ENCODE measurements around the gene USP6NL.

The USP6NL gene

GRCh38 chr10:11573497-11573896 lies 38.0 kb downstream of the USP6NL start:
- H2BK5ac ChIP-seq (ENCODE audit: low read length) = no peak overlapping the region
- peaks cover 0 to 2% of the 10 kb centered on the region in 2 donors for H3K4me1 ChIP-seq (ENCODE audit: control insufficient read depth in 2 of 2, insufficient read depth in 1 of 2, low read depth in 1 of 2, low read length in 2 of 2)
- WGBS, 2 donors (ENCODE audit: extremely low coverage in 2 of 2, insufficient read length in 2 of 2, insufficient replicate concordance in 1 of 2) = no CpG with 5 or more reads among the region's 3 CpGs
- H3K4me2 ChIP-seq (ENCODE audit: insufficient read depth, low read length, poor library complexity, severe bottlenecking) = no peak overlapping the region
- DNase-seq (ENCODE audit: low spot score) = peak; percentile 23
- peaks cover 0 to 2% of the 10 kb centered on the region in 2 donors for H3K36me3 ChIP-seq (replicated peaks in 1 of 2; ENCODE audit: control insufficient read depth in 2 of 2, insufficient read depth in 2 of 2, low read length in 2 of 2)
- peaks cover 1% of the 10 kb centered on the region for H3K79me1 ChIP-seq (ENCODE audit: low read depth, low read length)
- H3K18ac ChIP-seq (ENCODE audit: low read length) = no peak overlapping the region
- no peak overlapping the region for H2BK15ac ChIP-seq (ENCODE audit: low read length)
- no peak overlapping the region for H4K8ac ChIP-seq (ENCODE audit: low read depth, low read length)
- H2BK120ac ChIP-seq (ENCODE audit: low read depth, low read length) = no peak overlapping the region
- H3K14ac ChIP-seq (ENCODE audit: low read length) = no peak overlapping the region
- H2AK5ac ChIP-seq (ENCODE audit: low read depth, low read length) = no peak overlapping the region
- no peak overlapping the region for H4K91ac ChIP-seq (ENCODE audit: low read depth, low read length, poor library complexity)
- no peak overlapping the region for H3K4me3 ChIP-seq (ENCODE audit: low read length in 2 of 2)
- H3K23ac ChIP-seq (ENCODE audit: low read depth, low read length, poor library complexity) = no peak overlapping the region
- no peak overlapping the region for H2BK12ac ChIP-seq (ENCODE audit: low read length)
- no peak overlapping the region for H3K4ac ChIP-seq (ENCODE audit: low read length)
- H3K9ac ChIP-seq (ENCODE audit: low read depth, low read length, poor library complexity) = no peak overlapping the region
- H3K27me3 ChIP-seq (ENCODE audit: control insufficient read depth in 3 of 3, insufficient read depth in 3 of 3, low read depth in 1 of 3, low read length in 3 of 3) = no peaks in the 10 kb centered on the region
- peaks cover 0 to 3% of the 10 kb centered on the region in 2 donors for H3K9me3 ChIP-seq (replicated peaks in 1 of 2; ENCODE audit: control insufficient read depth in 2 of 2, insufficient read depth in 1 of 2, low read depth in 1 of 2, low read length in 2 of 2)
- H3K27ac ChIP-seq (replicated peaks; ENCODE audit: low read length) = peak overlapping the region; percentile 48
- no peak overlapping the region for H2AFZ ChIP-seq (ENCODE audit: low read length)

- H3K27ac ChIP-seq (replicated peaks; ENCODE audit: low read length) = no peak overlapping the region
- H3K4ac ChIP-seq (ENCODE audit: low read length) = no peak overlapping the region
- H2BK120ac ChIP-seq (ENCODE audit: low read depth, low read length) = no peak overlapping the region
- H4K8ac ChIP-seq (ENCODE audit: low read depth, low read length) = no peak overlapping the region
- no peak overlapping the region for H3K4me3 ChIP-seq (ENCODE audit: low read length in 2 of 2)
- no peak overlapping the region for H2AK5ac ChIP-seq (ENCODE audit: low read depth, low read length)
- H4K91ac ChIP-seq (ENCODE audit: low read depth, low read length, poor library complexity) = no peak overlapping the region
- no peak overlapping the region for H2AFZ ChIP-seq (ENCODE audit: low read length)
- no CpG with 5 or more reads among the region's 5 CpGs for WGBS, 2 donors (ENCODE audit: extremely low coverage in 2 of 2, insufficient read length in 2 of 2, insufficient replicate concordance in 1 of 2)
- no peak overlapping the region for H2BK15ac ChIP-seq (ENCODE audit: low read length)
- H3K18ac ChIP-seq (ENCODE audit: low read length) = no peak overlapping the region
- no peak overlapping the region for H2BK5ac ChIP-seq (ENCODE audit: low read length)
- H3K9me3 ChIP-seq (replicated peaks in 1 of 2; ENCODE audit: control insufficient read depth in 2 of 2, insufficient read depth in 1 of 2, low read depth in 1 of 2, low read length in 2 of 2) = no peaks in the 10 kb centered on the region
- no peak overlapping the region for H3K14ac ChIP-seq (ENCODE audit: low read length)
- peaks cover 2% of the 10 kb centered on the region for H3K79me1 ChIP-seq (ENCODE audit: low read depth, low read length)
- H3K4me2 ChIP-seq (ENCODE audit: insufficient read depth, low read length, poor library complexity, severe bottlenecking) = no peak overlapping the region
- peaks cover 0 to 2% of the 10 kb centered on the region in 2 donors for H3K4me1 ChIP-seq (ENCODE audit: control insufficient read depth in 2 of 2, insufficient read depth in 1 of 2, low read depth in 1 of 2, low read length in 2 of 2)
- H3K9ac ChIP-seq (ENCODE audit: low read depth, low read length, poor library complexity) = no peak overlapping the region
- no peak overlapping the region for H3K23ac ChIP-seq (ENCODE audit: low read depth, low read length, poor library complexity)
- no peaks in the 10 kb centered on the region for H3K27me3 ChIP-seq (ENCODE audit: control insufficient read depth in 3 of 3, insufficient read depth in 3 of 3, low read depth in 1 of 3, low read length in 3 of 3)
- H3K36me3 ChIP-seq (replicated peaks in 1 of 2; ENCODE audit: control insufficient read depth in 2 of 2, insufficient read depth in 2 of 2, low read length in 2 of 2) = no peaks in the 10 kb centered on the region
- no peak overlapping the region for H2BK12ac ChIP-seq (ENCODE audit: low read length)
- no peak for DNase-seq (ENCODE audit: low spot score)
These were observed 40.7 kb downstream of the USP6NL start for GRCh38 chr10:11570751-11571150.

GRCh38 chr10:11569471-11569870 lies 42.0 kb downstream of the USP6NL start:
- Histone ChIP-seq H3K23ac (ENCODE audit: low read depth, low read length, poor library complexity) (no peak overlapping the region), H3K4ac (ENCODE audit: low read length) (no peak overlapping the region), H3K27ac (replicated peaks; ENCODE audit: low read length) (no peak overlapping the region), H3K27me3 (ENCODE audit: control insufficient read depth in 3 of 3, insufficient read depth in 3 of 3, low read depth in 1 of 3, low read length in 3 of 3) (no peaks in the 10 kb centered on the region), H3K18ac (ENCODE audit: low read length) (no peak overlapping the region), H2AFZ (ENCODE audit: low read length) (no peak overlapping the region), H2BK5ac (ENCODE audit: low read length) (no peak overlapping the region), H3K14ac (ENCODE audit: low read length) (no peak overlapping the region), H3K9me3 (replicated peaks in 1 of 2; ENCODE audit: control insufficient read depth in 2 of 2, insufficient read depth in 1 of 2, low read depth in 1 of 2, low read length in 2 of 2) (no peaks in the 10 kb centered on the region), H3K4me3 (ENCODE audit: low read length in 2 of 2) (no peak overlapping the region), H2BK120ac (ENCODE audit: low read depth, low read length) (no peak overlapping the region), H3K4me1 (ENCODE audit: control insufficient read depth in 2 of 2, insufficient read depth in 1 of 2, low read depth in 1 of 2, low read length in 2 of 2) (no peaks in the 10 kb centered on the region), H3K4me2 (ENCODE audit: insufficient read depth, low read length, poor library complexity, severe bottlenecking) (no peak overlapping the region), H3K9ac (ENCODE audit: low read depth, low read length, poor library complexity) (no peak overlapping the region), H2BK12ac (ENCODE audit: low read length) (no peak overlapping the region), H3K36me3 (replicated peaks in 1 of 2; ENCODE audit: control insufficient read depth in 2 of 2, insufficient read depth in 2 of 2, low read length in 2 of 2) (peaks cover 0 to 6% of the 10 kb centered on the region in 2 donors), H3K79me1 (ENCODE audit: low read depth, low read length) (peaks cover 4% of the 10 kb centered on the region), H4K91ac (ENCODE audit: low read depth, low read length, poor library complexity) (no peak overlapping the region), H2BK15ac (ENCODE audit: low read length) (no peak overlapping the region), H4K8ac (ENCODE audit: low read depth, low read length) (no peak overlapping the region), H2AK5ac (ENCODE audit: low read depth, low read length) (no peak overlapping the region)
- WGBS, 2 donors (ENCODE audit: extremely low coverage in 2 of 2, insufficient read length in 2 of 2, insufficient replicate concordance in 1 of 2) = no CpG with 5 or more reads among the region's 6 CpGs
- DNase-seq (ENCODE audit: low spot score) = no peak

- Histone ChIP-seq H2BK5ac (ENCODE audit: low read length) (no peak overlapping the region), H3K27me3 (ENCODE audit: control insufficient read depth in 3 of 3, insufficient read depth in 3 of 3, low read depth in 1 of 3, low read length in 3 of 3) (no peaks in the 10 kb centered on the region), H3K4me2 (ENCODE audit: insufficient read depth, low read length, poor library complexity, severe bottlenecking) (no peak overlapping the region), H3K79me1 (ENCODE audit: low read depth, low read length) (peaks cover 4% of the 10 kb centered on the region), H3K36me3 (replicated peaks in 1 of 2; ENCODE audit: control insufficient read depth in 2 of 2, insufficient read depth in 2 of 2, low read length in 2 of 2) (peaks cover 0 to 6% of the 10 kb centered on the region in 2 donors), H3K4ac (ENCODE audit: low read length) (no peak overlapping the region), H2AFZ (ENCODE audit: low read length) (no peak overlapping the region), H3K14ac (ENCODE audit: low read length) (no peak overlapping the region), H3K9me3 (replicated peaks in 1 of 2; ENCODE audit: control insufficient read depth in 2 of 2, insufficient read depth in 1 of 2, low read depth in 1 of 2, low read length in 2 of 2) (peaks cover 0 to 2% of the 10 kb centered on the region in 2 donors), H2AK5ac (ENCODE audit: low read depth, low read length) (no peak overlapping the region), H2BK12ac (ENCODE audit: low read length) (no peak overlapping the region), H4K8ac (ENCODE audit: low read depth, low read length) (no peak overlapping the region), H2BK15ac (ENCODE audit: low read length) (no peak overlapping the region), H4K91ac (ENCODE audit: low read depth, low read length, poor library complexity) (no peak overlapping the region), H3K18ac (ENCODE audit: low read length) (no peak overlapping the region), H2BK120ac (ENCODE audit: low read depth, low read length) (no peak overlapping the region), H3K23ac (ENCODE audit: low read depth, low read length, poor library complexity) (no peak overlapping the region), H3K4me3 (ENCODE audit: low read length in 2 of 2) (no peak overlapping the region), H3K9ac (ENCODE audit: low read depth, low read length, poor library complexity) (no peak overlapping the region), H3K4me1 (ENCODE audit: control insufficient read depth in 2 of 2, insufficient read depth in 1 of 2, low read depth in 1 of 2, low read length in 2 of 2) (no peaks in the 10 kb centered on the region), H3K27ac (replicated peaks; ENCODE audit: low read length) (no peak overlapping the region)
- DNase-seq (ENCODE audit: low spot score) = no peak
- WGBS, 2 donors (ENCODE audit: extremely low coverage in 2 of 2, insufficient read length in 2 of 2, insufficient replicate concordance in 1 of 2) = no CpG with 5 or more reads among the region's 1 CpG
These were observed 42.9 kb downstream of the USP6NL start for GRCh38 chr10:11568578-11568977.
